DOHH2 (cell line): ENCODE results near the gene ATP8B2.

Experiments
- H3F3A ChIP-seq: fragments of 200-600 bp; sonication (generic), shearing (Covaris generic); 2 replicates; pipeline ENCODE4 v1.6.0; 2016; ENCODE audit warnings: antibody characterized with exemption, mild to moderate bottlenecking; ENCODE audit not compliant: control insufficient read depth, insufficient read depth
- H3K27ac ChIP-seq: fragments of 200-600 bp; sonication (generic); 2 replicates; pipeline ENCODE4 v1.5.1; 2014; ENCODE audit warnings: low read depth, mild to moderate bottlenecking, low read length, moderate library complexity
- H3K27me3 ChIP-seq: fragments of 200-600 bp; sonication (generic); 2 replicates; pipeline ENCODE4 v1.6.1; 2014; ENCODE audit warnings: mild to moderate bottlenecking, low read length, mixed read lengths; ENCODE audit not compliant: control insufficient read depth
- H3K36me3 ChIP-seq: fragments of 200-600 bp; sonication (generic); 2 replicates; pipeline ENCODE4 v1.6.1; 2014; ENCODE audit warnings: mild to moderate bottlenecking, low read length, moderate library complexity, mixed read lengths; ENCODE audit not compliant: control insufficient read depth
- H3K4me1 ChIP-seq: fragments of 200-600 bp; sonication (generic); 2 replicates; pipeline ENCODE4 v1.6.1; 2014; ENCODE audit warnings: mild to moderate bottlenecking, low read length, mixed read lengths; ENCODE audit not compliant: control insufficient read depth
- H3K4me2 ChIP-seq: fragments of 200-600 bp; sonication (generic); 2 replicates; pipeline ENCODE4 v1.6.0; 2014; ENCODE audit warnings: mild to moderate bottlenecking, low read length, moderate library complexity
- H3K4me3 ChIP-seq: fragments of 200-600 bp; sonication (generic); 2 replicates; pipeline ENCODE4 v1.5.1; 2014; ENCODE audit warnings: mild to moderate bottlenecking, low read length, mixed read lengths
- H3K79me2 ChIP-seq: fragments of 200-600 bp; sonication (generic); 2 replicates; pipeline ENCODE4 v1.6.1; 2014; ENCODE audit warnings: mild to moderate bottlenecking, low read length, mixed read lengths; ENCODE audit not compliant: control insufficient read depth
- H3K9me2 ChIP-seq: fragments of 200-600 bp; sonication (generic); replicated peaks from 2 replicates; pipeline ENCODE4 v1.6.1; 2014; ENCODE audit warnings: mild to moderate bottlenecking, low read length, mixed read lengths; ENCODE audit not compliant: control insufficient read depth
- H3K9me3 ChIP-seq: fragments of 200-600 bp; sonication (generic); 2 replicates; pipeline ENCODE4 v1.6.1; 2014; ENCODE audit warnings: antibody characterized with exemption, low read length, mixed read lengths; ENCODE audit not compliant: control insufficient read depth, insufficient read depth
- H4K20me1 ChIP-seq: fragments of 200-600 bp; sonication (generic); 2 replicates; pipeline ENCODE4 v1.6.0; 2014; ENCODE audit warnings: low read depth, mild to moderate bottlenecking, antibody characterized with exemption, low read length, moderate library complexity; ENCODE audit not compliant: control insufficient read depth, insufficient read depth
- EZH2phosphoT487 ChIP-seq: fragments of 200-600 bp; sonication (generic); IDR thresholded peaks from 2 replicates; pipeline ENCODE4 v1.6.1; 2017; ENCODE audit warnings: borderline replicate concordance, mild to moderate bottlenecking, antibody characterized with exemption, low read length, moderate library complexity, mixed read lengths
- TF ChIP-seq, protein P1 (sequence below): fragments of 200-600 bp; sonication (generic); IDR thresholded peaks from one replicate; pipeline ENCODE4 v1.5.1; 2014; ENCODE audit warnings: antibody characterized with exemption, mild to moderate bottlenecking, low read depth, low read length; ENCODE audit not compliant: poor library complexity, severe bottlenecking

Gene ATP8B2

DNA sequence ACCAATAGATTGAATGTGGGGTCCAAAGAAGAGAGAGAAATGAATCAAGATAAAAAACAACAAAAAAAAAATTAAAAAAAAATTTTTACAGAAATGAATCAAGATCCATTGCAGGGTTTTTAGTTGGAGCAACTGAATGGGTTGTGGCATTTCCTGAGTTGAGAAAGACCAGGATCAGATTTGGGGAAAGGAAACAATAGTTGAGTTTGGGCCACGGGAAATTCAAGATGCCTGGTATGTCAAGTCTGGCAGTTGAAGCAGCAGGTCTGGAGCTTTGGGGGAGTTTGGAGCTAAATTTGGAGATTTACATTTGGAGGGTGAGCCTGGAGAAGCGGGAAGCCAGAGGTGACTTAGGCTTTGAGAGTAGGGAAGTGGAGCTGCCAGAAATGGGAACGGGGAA, 22.6 kb downstream of the ATP8B2 start:
- Histone ChIP-seq H3K27ac (no peak overlapping the region), H3F3A (no peaks in the 10 kb centered on the region), H3K9me2 (no peaks in the 10 kb centered on the region), H3K27me3 (peaks cover 10% of the 10 kb centered on the region), H3K4me1 (no peaks in the 10 kb centered on the region), H3K36me3 (no peaks in the 10 kb centered on the region), H3K9me3 (no peaks in the 10 kb centered on the region), H4K20me1 (no peaks in the 10 kb centered on the region), H3K4me3 (no peak overlapping the region), H3K4me2 (no peak overlapping the region), H3K79me2 (no peaks in the 10 kb centered on the region)
- no peak for TF ChIP-seq EZH2phosphoT487
- TF ChIP-seq, protein P1, sequence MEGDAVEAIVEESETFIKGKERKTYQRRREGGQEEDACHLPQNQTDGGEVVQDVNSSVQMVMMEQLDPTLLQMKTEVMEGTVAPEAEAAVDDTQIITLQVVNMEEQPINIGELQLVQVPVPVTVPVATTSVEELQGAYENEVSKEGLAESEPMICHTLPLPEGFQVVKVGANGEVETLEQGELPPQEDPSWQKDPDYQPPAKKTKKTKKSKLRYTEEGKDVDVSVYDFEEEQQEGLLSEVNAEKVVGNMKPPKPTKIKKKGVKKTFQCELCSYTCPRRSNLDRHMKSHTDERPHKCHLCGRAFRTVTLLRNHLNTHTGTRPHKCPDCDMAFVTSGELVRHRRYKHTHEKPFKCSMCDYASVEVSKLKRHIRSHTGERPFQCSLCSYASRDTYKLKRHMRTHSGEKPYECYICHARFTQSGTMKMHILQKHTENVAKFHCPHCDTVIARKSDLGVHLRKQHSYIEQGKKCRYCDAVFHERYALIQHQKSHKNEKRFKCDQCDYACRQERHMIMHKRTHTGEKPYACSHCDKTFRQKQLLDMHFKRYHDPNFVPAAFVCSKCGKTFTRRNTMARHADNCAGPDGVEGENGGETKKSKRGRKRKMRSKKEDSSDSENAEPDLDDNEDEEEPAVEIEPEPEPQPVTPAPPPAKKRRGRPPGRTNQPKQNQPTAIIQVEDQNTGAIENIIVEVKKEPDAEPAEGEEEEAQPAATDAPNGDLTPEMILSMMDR, result no peak

DNA sequence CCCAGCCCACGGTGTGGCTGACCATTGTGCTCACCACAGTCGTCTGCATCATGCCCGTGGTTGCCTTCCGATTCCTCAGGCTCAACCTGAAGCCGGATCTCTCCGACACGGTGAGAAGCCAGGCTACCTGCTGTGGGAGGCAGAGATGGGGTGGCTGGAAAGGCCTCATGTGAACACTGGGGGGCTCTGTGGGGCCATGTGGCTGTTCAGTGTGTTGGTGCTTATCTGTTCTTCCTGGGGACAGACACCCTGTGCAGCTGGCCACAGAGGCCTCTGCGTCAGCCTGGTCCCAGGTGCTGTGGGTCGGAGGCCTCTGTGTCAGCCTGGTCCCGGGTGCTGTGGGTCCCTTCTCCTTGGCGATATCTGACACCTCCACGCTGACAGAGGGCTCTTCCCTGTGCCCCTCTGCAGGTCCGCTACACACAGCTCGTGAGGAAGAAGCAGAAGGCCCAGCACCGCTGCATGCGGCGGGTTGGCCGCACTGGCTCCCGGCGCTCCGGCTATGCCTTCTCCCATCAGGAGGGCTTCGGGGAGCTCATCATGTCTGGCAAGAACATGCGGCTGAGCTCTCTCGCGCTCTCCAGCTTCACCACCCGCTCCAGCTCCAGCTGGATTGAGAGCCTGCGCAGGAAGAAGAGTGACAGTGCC, 23.2 kb downstream of the ATP8B2 start:
- no peaks in the 10 kb centered on the region for H3K9me2 ChIP-seq
- peaks cover 16% of the 10 kb centered on the region for H3K27me3 ChIP-seq
- no peaks in the 10 kb centered on the region for H3K36me3 ChIP-seq
- no peak overlapping the region for H3K4me2 ChIP-seq
- no peaks in the 10 kb centered on the region for H3K79me2 ChIP-seq
- no peak overlapping the region for H3K4me3 ChIP-seq
- H3K27ac ChIP-seq, result no peak overlapping the region
- no peaks in the 10 kb centered on the region for H3F3A ChIP-seq
- H3K4me1 ChIP-seq, result no peaks in the 10 kb centered on the region
- TF ChIP-seq EZH2phosphoT487, result no peak
- TF ChIP-seq, protein P1, result no peak
- no peaks in the 10 kb centered on the region for H3K9me3 ChIP-seq
- H4K20me1 ChIP-seq, result no peaks in the 10 kb centered on the region

DNA sequence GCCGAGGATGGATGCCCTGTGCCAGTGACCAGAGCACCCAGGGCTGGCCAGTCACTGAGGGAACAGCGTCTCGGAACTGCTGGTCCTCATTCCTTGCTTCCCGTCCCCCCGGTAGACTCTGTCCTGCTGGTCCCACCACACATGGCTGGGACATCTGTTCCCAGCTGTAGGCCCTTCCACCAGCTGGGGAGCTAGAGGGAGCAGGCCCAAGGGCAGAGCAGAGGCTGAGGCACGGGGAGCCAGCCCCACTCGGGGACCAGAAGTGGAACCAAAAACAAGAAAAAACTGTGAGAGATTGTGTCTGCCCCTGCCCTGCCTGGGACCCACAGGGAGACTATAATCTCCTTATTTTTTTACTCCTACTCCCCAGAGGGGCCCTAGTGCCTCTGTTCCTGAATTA, 23.8 kb downstream of the ATP8B2 start:
- no peak overlapping the region for H3K4me2 ChIP-seq
- H3K9me3 ChIP-seq, result no peaks in the 10 kb centered on the region
- no peaks in the 10 kb centered on the region for H3F3A ChIP-seq
- no peaks in the 10 kb centered on the region for H3K4me1 ChIP-seq
- peaks cover 22% of the 10 kb centered on the region for H3K27me3 ChIP-seq
- H3K27ac ChIP-seq, result no peak overlapping the region
- no peaks in the 10 kb centered on the region for H4K20me1 ChIP-seq
- H3K9me2 ChIP-seq, result no peaks in the 10 kb centered on the region
- no peak overlapping the region for H3K4me3 ChIP-seq
- H3K79me2 ChIP-seq, result no peaks in the 10 kb centered on the region
- TF ChIP-seq, protein P1, result no peak
- TF ChIP-seq EZH2phosphoT487, result no peak
- H3K36me3 ChIP-seq, result no peaks in the 10 kb centered on the region
